Gastroesophageal sphincter (tissue), 3 donors: ENCODE measurements around the gene NEK9.

Experiments
- CTCF ChIP-seq, 4 experiments: fragments of 200-600 bp in 2 of 4; fragments of 450-650 bp in 2 of 4; sonication (generic) in 1 of 4; IDR thresholded peaks; one replicate each; pipeline ENCODE4 v1.5.1; 2017 to 2019; ENCODE audit warnings: antibody characterized with exemption in 4 of 4, mild to moderate bottlenecking in 2 of 4, moderate library complexity in 2 of 4
- EP300 ChIP-seq: sonication (generic); formaldehyde crosslinking; IDR thresholded peaks from one replicate; pipeline ENCODE4 v1.6.1; 2017; ENCODE audit warnings: antibody characterized with exemption, mild to moderate bottlenecking
- POLR2A ChIP-seq, 2 donors: fragments of 450-650 bp; IDR thresholded peaks; one replicate each; pipeline ENCODE4 v1.6.1; 2017; ENCODE audit warnings: antibody characterized with exemption in 2 of 2, mild to moderate bottlenecking in 2 of 2, moderate library complexity in 1 of 2
- POLR2AphosphoS5 ChIP-seq: sonication (generic); formaldehyde crosslinking; IDR thresholded peaks from one replicate; pipeline ENCODE4 v1.6.1; 2017; ENCODE audit warnings: antibody characterized with exemption

- TF ChIP-seq CTCF (IDR thresholded peaks at IDR 0.05) = no peak
- no peak for TF ChIP-seq POLR2AphosphoS5
- no peak for TF ChIP-seq POLR2A (IDR thresholded peaks at IDR 0.05)
- TF ChIP-seq EP300 = no peak
Measured at GRCh38 chr14:75101491-75101890, 25.4 kb downstream of the NEK9 start.
